ENCODE results near the gene ERMARD. TPM values are rescaled to one million over a fixed set of nuclear protein-coding genes. Genes with fewer than 3 reads are reported as not detected.
"Not testable (repeated sequence)": the region's sequence is repeated elsewhere in the genome, so short reads cannot be mapped to it uniquely, and the experiment has no call there.

Gene ERMARD
- total RNA-seq, 1 donor from 2014 or later, result 31.3 TPM

DNA sequence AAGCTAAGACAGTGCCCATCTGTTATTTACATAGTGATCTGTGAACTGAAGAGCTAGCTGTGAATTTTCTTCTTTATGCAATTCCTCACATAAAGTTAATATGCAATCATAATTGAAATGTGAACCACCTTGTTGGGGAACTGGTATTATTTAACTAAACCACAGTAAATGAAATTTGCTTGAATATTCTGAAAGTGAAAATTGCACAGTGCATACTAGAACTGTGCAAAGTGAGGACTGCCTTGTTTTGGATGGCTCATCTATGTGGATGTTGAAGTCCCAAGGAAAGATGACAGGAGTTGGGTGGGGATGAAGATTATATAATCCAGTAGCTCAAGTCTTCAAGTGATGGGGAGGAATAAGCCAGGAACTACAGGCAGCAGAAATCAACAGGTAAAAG, 21.5 kb upstream of the ERMARD start:
- intact Hi-C loops (cut with micrococcal nuclease), result loop anchor here (10.0 kb wide), 1 partner anchor 1905 kb away; the partner anchor contains the start of gene AFDN

DNA sequence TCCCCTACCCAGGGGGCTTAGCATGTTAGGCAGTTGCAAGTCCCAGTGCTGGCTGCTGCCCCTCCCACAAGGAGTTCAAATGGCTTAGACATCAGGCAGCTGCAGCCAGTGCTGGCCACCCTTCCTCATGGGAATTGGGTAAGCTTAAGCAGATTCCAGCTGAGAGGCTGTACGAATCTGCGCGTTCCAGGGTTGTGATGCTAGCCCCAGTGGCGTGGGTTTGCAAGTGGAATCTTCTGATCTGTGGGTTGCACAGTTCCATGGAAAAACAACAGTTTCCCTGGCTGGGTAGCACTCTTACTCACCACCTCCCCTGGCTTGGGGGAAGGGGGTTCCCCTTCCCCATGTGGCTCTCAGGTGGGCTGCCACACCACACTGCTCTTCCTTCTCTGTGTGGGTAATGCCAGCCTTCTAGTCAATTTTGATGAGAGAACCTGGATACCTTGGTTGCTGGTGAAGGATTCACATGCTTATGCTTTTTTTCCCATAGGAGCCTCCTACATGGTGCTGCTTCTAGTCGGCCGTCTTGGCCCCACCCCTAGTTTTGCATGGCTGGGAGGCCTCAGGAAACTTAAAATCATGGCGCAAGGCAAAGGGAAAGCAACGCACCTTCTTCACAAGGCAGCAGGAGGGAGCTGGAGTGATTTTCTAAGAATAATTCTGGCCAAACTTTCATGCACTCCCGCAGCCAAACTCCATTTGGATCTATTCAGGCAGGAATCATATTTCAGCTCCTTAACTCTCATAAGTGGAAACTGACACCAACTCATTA, 13.0 kb upstream of the ERMARD start:
- intact Hi-C loops (cut with micrococcal nuclease), result no loop called here

DNA sequence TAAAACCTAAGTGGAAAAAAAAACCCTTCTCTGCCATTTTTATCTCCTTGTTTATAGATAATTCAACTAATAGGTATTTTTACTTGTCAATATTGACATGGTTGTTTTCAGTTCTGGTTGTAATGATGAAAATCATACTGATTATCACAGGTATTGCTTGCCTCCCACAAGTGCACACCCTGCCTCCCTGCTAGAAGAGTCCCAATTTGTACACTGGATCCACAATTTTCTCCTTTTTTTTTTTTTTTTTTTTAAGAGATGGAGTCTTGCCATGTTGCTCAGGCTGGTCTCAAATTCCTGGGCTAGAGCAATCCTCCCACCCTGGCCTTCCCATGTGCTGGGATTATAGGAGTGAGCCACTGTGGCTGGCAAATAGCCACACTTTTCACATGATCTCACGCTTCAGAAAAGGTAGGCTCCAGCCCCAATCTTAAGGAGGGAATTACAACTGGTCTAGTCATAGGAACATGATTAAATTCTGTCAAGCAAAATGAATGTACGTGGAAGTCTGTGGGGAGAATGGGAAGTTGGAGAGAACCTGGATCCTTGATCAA, 12.4 kb upstream of the ERMARD start:
- intact Hi-C loops (cut with micrococcal nuclease), result no loop called here

DNA sequence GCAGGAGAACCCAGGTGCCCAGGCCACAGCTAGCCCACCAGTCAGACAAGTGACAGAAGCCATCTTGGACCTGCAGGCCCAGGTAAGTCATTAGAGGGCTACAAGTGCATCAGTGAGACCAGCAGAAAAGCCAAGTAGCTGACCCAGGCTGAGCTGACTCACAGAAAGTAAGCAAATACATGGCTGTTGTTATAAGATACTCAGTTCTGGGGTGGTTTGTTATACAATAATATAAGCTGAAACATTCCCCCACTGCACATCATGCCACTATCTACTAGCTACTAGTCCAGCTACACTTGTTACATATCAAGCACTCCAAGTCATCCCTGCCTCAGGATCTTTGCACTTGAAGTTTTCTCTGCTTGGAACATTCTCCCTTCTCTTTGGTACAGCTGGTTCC, 10.1 kb upstream of the ERMARD start:
- intact Hi-C loops (cut with micrococcal nuclease), result no loop called here

DNA sequence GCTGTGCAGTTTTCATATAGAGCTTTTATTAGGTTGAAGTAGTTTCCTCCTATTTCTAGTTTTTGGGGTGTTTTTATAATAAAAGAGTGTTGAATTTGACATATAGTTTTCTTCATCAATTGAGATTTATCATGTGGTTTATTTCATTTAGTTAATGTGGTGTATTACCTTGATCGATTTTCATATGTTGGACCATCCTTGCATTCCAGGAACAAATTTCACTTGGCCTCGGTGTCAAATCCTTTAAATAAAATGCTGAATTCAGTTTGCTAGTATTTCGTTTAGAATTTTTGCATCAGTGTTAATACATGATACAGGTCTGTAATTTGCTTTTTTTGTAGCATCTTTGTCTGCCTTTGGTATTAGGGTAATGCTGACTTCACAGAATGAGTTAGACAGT, 6.0 kb upstream of the ERMARD start:
- intact Hi-C loops (cut with micrococcal nuclease), result no loop called here

DNA sequence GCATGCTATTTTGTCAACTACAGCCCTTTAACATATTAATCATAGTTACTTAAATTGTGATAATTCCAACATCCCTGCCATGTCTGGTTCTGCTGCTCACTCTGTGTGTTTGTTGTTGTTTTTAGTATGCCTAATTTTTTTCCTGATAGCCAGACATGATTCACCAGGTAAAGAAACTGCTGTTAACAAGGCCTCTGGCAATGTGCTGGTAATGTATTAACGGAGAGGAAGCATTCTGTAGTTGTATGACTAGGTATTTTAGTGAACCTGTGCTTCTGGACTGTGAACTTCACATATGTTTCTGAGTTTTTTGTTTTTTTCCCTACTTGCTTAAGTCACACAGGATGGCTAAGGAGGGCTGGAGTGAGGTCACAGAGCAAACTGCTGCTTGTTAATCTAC, 4.9 kb upstream of the ERMARD start:
- intact Hi-C loops (cut with micrococcal nuclease), result no loop called here

DNA sequence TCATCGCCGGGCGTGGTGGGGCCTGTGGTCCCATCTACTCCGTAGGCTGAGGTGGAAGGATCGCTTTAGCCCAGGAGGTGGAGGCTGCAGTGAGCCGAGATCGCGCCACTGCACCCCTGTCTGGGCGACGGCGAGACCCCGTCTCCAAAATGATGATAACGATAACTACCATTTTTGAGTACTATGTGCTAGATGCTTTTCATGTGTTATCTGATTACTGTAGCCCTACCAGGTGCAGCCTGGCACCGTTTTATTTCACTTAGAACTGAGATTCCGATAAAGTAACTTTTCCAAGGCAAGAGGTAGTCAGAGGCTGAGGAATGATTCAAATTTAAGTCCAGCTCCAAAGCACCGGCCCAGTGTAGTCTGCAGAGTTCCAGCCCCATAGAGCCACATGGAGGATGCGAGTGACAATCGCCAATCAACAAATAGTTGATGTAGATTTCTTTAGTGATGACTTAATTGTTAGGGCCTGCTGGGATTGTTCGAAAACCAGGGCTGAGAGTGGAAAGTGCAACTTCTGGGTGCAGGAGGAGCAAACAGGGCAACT, 727 bp downstream of the ERMARD start:
- intact Hi-C loops (cut with micrococcal nuclease), result no loop called here

DNA sequence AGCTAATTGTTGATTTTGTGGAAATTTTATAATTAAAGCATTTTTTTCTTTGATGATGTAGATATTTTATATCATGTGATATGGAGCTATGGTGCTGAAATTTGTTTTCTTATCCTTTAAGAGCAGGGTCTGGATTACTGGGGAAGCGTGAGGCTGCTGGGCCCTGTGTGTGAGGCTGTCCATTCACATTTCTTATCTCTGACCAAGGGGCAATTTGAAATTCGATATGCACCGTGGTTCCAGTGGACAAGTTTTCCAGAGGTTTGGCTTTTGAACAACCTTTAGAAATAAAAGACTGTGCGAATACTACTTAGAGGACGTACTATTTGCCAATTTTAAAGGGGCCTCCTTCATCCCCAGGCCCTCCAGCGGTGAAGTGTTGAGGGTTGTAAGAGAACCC, 3.7 kb downstream of the ERMARD start:
- intact Hi-C loops (cut with micrococcal nuclease), result no loop called here

DNA sequence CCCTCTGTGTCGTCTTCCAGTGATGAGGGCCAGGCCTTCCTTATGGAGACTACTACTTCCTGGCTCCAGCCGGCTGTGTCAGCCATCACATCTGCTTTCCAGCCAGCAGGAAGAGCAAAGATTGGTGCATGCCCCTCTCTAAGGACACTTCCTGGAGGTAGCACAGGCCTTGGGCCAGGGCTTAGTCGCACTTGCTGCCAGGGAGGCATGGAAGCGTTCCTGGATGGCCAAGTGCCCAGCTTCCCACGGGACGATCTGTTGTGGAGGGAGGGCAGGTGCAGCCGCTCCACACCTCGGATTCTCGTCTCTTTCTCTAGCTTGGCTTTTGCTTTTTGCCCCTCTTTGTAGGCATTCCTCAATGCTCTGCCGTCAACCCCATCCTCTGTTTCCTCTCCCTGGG, 11.9 kb downstream of the ERMARD start:
- intact Hi-C loops (cut with micrococcal nuclease), result no loop called here

DNA sequence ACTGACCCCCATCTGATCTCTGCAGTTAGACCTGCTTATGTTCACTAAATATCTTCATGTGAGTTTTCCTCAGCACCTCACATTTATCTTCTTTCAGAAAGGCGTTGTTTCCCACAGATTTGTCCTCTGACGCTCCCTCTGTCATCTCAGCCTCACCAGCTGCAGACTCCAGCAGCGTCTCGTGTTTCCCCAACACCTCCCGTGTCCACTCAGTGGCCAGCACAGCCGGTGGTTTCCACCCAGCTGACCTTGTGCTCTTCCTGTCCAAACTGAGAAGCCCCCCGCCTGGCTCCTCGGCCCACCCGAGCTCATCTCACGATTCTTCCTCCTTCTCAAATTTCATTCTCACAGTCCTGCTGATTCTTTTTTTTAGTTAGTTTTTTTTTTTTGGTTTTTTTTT, 12.5 kb downstream of the ERMARD start:
- intact Hi-C loops (cut with micrococcal nuclease), result no loop called here

DNA sequence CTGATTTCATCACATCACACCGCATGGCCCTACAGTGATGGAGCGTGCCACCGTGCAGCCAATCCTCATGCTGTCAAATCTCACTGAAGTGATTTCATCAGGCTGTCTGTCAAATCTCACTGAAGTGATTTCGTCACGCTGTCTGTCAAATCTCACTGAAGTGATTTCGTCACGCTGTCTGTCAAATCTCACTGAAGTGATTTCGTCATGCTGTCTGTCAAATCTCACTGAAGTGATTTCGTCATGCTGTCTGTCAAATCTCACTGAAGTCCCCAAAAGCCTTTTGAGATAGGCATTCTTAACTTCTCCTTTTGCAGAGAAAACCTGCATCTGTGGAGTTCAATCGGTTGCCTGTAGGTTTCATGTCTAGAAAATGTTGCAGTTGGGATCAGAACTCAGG, 14.4 kb downstream of the ERMARD start:
- intact Hi-C loops (cut with micrococcal nuclease), result not testable (repeated sequence)

DNA sequence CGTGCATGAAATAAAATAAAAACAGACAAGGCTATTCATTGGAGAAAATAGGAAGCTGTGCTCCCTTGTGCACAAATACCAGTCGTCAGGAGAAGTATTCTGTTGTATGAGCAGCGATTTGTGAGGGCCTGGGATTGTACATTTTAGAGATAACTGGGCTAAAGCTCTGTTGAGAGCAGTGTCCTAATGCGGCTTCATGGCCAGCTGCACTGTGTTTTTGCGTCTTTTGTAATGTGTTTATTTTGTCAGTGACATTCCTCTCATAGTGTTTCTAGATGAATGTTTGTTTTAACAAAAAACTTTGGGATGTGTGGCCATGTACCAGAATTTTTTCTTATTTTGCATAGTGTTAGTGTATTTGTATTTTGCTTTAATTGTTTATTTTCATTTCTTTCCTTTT, 14.8 kb downstream of the ERMARD start:
- intact Hi-C loops (cut with micrococcal nuclease), result no loop called here

DNA sequence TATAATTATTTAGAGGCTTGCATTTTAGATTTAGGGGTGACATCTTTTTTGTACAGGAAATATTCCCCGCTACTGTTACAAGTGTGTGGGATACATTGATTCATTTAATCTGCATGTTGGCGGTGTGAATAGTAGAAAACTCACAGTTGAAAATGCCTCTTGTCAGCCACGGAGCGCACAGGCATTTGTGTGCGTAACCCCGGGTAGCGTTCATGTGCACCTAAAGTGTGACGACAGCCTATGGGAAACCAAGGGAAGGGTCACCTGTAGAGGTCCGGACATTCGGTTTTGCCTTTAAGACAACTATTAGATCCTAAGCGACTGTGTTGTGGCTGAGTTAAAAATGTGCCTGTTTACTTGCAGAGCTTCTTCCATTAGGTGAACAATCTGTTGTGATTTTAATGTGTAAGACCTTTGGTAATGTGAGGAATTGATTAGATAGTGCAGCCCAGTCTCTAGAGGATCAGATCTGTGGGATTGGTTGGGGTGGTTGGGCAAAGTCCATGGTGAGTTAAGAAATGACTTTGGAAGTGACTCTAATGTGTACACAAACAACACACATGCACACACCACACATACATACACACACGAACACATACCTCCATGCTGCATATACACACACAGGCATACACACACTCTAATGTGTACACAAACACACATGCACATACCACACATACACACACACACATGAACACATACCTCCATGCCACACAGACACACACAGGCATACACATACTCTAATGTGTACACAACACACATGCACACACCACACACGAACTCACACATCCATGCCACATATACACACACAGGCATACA, 15.7 kb downstream of the ERMARD start:
- intact Hi-C loops (cut with micrococcal nuclease), result no loop called here

DNA sequence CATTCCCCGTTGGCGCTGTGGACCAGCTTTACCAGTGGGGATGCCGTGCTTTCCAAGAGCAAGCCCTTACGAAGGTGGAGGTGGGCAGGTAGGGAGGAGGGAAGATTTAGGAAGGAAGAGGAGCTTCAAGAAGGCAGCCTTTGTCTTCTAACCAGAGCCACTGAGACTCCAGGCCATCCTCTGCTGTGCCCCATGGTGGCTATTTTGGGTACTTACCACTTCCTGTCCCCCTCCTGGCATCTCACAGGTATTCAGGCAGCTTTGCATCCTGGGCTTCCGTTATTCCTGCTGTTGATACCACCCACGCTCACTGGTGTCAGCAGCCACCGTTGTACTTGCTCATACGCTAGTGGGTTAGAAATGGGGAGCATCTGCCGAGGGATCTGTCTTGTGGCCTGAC, 22.9 kb downstream of the ERMARD start:
- intact Hi-C loops (cut with micrococcal nuclease), result no loop called here

DNA sequence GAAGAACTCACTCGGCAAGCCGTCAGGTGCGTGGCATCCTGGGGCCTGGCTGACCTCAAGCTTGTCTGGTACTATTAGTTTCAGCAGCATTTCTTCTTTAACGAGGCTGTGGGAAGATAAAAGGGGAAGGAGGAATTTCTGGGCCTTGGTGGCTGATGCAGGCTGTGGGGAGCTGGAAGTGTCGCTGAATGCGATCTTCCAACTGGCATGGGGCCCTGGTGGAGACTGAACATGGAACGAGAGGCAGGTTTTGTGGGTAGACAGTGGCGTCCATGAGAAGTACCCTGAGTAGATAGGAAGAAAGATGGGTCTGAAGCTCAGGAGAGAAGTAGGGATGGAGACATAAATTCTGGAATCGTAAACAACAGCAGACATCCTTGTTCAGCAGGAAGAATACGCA, 23.9 kb downstream of the ERMARD start:
- intact Hi-C loops (cut with micrococcal nuclease), result no loop called here

DNA sequence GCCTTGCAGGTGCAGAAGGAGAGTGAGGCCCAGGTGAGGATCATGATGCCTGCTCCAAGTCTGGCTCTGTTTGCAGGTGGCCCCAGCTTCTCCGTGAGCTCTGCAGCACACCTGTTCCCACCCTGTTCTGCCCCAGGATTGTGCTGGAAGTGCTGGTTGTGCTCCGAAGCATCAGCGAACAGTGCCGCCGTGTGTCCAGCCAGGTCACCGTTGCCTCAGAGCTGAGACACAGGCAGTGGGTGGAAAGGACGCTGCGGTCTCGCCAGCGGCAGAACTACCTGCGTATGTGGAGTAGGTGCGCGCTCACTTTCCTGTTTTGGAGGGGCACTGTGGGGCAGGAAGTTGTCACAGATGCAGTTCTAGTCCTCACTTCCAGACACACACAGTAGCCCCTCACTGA, 25.0 kb downstream of the ERMARD start:
- intact Hi-C loops (cut with micrococcal nuclease), result no loop called here

DNA sequence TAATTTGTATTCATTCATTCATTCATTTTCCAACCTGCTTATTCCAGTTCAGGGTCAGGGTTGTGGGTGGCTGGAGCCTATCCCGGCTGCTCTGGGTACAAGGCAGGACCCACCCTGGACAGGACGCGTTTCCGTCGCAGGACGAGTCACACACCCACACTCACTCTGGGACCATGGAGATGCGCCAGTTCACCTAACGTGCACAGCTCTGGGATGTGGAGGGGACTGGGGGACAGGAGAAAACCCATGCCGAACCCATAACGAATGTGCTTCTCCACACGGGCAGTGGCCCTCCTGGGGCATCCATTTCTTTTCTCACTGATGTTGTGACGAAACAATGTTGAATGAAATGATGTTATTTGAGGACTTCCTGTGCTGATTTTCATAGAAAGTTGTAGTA, 26.5 kb downstream of the ERMARD start:
- intact Hi-C loops (cut with micrococcal nuclease), result no loop called here

DNA sequence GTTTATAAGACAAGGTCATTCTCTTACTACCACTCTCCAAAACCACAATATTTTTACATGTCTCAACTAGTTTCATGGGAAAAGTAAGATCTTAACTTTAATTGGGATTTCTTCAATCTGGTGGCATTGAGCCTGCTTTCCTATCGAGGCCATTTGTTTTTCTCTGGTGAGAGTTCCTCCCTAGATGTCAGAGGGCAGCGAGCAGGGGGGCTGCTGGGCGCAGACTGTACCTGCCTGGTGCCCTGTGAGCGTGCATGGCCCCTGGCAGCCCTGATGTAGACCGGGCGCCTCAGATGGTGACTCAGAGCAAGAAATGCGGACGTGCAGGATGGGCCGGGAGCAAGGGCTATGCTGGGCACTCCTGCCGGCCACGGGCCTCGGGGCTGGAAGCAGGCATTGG, 27.2 kb downstream of the ERMARD start:
- intact Hi-C loops (cut with micrococcal nuclease), result no loop called here

DNA sequence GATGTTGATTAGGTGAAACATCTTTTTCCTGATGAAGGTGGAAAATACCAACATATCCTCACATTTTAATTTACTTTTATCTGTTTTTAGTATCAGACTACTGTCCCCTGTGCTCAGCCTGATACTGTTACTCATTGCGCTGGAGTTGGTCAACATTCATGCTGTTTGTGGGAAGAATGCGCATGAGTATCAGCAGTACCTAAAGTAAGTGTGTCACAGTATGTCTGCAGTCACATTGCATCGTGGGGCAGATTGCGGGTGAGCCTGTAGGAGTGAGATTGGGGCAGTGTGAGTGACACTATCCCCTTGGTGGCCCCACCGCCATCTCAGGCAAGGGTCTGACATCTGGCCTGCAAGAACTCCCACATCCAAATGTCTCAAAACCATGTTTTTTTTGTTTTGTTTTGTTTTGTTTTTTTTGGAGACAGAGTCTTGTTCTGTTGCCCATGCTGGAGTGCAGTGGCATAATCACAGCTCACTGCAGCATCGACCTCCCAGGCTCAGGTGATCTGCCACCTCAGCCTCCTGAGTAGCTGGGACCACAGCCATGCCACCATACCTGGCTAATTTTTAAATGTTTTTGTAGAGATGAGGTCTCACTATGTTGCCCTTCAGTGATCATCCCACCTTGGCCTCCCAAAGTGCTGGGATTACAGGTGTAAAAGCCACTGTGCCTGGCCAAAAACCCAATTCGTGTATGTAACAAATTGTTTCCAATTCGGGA, 27.8 kb downstream of the ERMARD start:
- intact Hi-C loops (cut with micrococcal nuclease), result no loop called here

DNA sequence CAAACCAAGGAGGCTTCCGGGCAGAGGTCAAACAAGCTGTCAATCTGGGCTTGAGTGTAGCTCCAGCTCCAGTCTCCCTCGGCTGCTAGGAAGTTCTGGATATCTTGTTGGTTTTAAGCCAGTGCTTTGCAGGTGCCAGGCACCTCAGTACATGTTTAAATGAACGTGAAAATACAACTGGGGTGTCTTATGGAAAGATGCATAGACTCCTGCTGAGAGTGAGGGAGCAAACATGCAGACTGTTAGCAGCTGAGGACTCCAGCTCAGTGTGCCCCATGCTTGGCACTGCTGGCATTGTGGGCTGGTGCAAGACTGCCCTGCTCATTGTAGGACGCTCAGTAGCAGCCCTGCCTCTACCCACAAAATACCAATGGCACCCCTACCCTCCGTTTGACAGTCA, 28.5 kb downstream of the ERMARD start:
- intact Hi-C loops (cut with micrococcal nuclease), result no loop called here

DNA sequence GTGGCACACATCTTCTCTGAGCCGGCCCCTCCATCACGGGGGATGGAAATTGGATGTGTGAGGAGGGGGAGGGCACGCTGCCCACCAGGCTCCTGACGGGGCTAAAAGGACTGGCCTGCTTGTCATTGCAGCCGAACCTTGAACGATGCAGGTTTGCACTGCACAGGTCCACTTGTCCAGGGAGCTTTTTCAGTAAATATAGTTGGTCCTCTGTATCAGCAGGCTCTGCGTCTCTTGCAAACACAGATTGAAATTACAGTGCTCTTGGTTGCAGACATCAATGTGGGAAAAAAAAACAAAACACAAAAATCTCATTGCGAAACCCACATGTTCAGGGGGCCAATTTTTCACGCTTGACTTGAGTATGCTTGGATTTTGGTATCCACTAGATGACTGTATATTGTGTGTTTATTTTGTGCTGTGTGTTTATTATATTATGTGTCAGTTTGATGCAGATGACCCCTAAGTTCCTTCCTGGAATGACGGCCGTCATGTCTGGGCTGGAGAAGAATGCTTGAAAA, 29.2 kb downstream of the ERMARD start:
- intact Hi-C loops (cut with micrococcal nuclease), result no loop called here
